T-helper 17 cell (primary cell): ENCODE results near the gene FGF13. TPM values are rescaled to one million over a fixed set of nuclear protein-coding genes. Genes with fewer than 3 reads are reported as not detected.

Experiments
- ATAC-seq: fragments of 150-1000 bp; cut with Tn5 transposase; 2 replicates; pipeline ENCODE4 v1.10.0; 2021; ENCODE audit warnings: mild to moderate bottlenecking, moderate library complexity
- DNase-seq, 3 donors: peaks; one replicate each; pipeline versions ENCODE4 v3.0.0 to v3.0.0-alpha.2; 2020 to 2021
- H3K9me3 ChIP-seq: one replicate; pipeline ENCODE4 v1.7.0; 2013; ENCODE audit warnings: low read length, mild to moderate bottlenecking; ENCODE audit not compliant: control insufficient read depth, poor library complexity, severe bottlenecking
- H3K27ac Mint-ChIP-seq: one replicate; pipeline ENCODE4 v1.8.0; 2022; ENCODE audit warnings: mild to moderate bottlenecking, moderate library complexity, mixed read lengths
- H3K27me3 Mint-ChIP-seq: one replicate; pipeline ENCODE4 v1.8.0; 2022; ENCODE audit warnings: mixed read lengths
- H3K36me3 Mint-ChIP-seq: one replicate; pipeline ENCODE4 v1.8.0; 2022; ENCODE audit warnings: low read depth, mixed read lengths
- H3K4me1 Mint-ChIP-seq: one replicate; pipeline ENCODE4 v1.8.0; 2022; ENCODE audit warnings: mild to moderate bottlenecking, mixed read lengths
- H3K4me3 Mint-ChIP-seq: one replicate; pipeline ENCODE4 v1.8.0; 2022; ENCODE audit warnings: mild to moderate bottlenecking, moderate library complexity, mixed read lengths
- total RNA-seq, 4 donors: library from RNA in 2 of 4; stranded (reverse) in 2 of 4; gene quantifications; one replicate each; pipeline ENCODE4 v1.2.3 and lab custom pipeline; 2022 to 2026

FGF13 gene
- total RNA-seq, 2 donors from 2014 or later = not detected

GRCh38 chrX:138709886-138710791, 1.4 kb downstream of the FGF13 start:
- Mint-ChIP-seq H3K36me3 (no peaks in the 10 kb centered on the region), H3K4me3 (no peak overlapping the region), H3K4me1 (no peaks in the 10 kb centered on the region), H3K27me3 (peaks cover 17% of the 10 kb centered on the region), H3K27ac (no peak overlapping the region)
- DNase-seq = no peak
- H3K9me3 ChIP-seq = no peaks in the 10 kb centered on the region
- no peak for ATAC-seq

GRCh38 chrX:138708268-138708667, 3.2 kb downstream of the FGF13 start:
- no peak for DNase-seq
- Mint-ChIP-seq H3K4me1 (no peaks in the 10 kb centered on the region), H3K27ac (no peak overlapping the region), H3K36me3 (no peaks in the 10 kb centered on the region), H3K27me3 (peaks cover 9% of the 10 kb centered on the region), H3K4me3 (no peak overlapping the region)
- no peaks in the 10 kb centered on the region for H3K9me3 ChIP-seq
- no peak for ATAC-seq

GRCh38 chrX:138704596-138704995, 6.9 kb downstream of the FGF13 start:
- no peaks in the 10 kb centered on the region for H3K4me1 Mint-ChIP-seq
- H3K9me3 ChIP-seq = no peaks in the 10 kb centered on the region
- no peaks in the 10 kb centered on the region for H3K27me3 Mint-ChIP-seq
- DNase-seq (no peak), ATAC-seq (no peak)
- no peak overlapping the region for H3K4me3 Mint-ChIP-seq
- H3K36me3 Mint-ChIP-seq = no peaks in the 10 kb centered on the region
- H3K27ac Mint-ChIP-seq = no peak overlapping the region

- H3K36me3 Mint-ChIP-seq = no peaks in the 10 kb centered on the region
- no peaks in the 10 kb centered on the region for H3K27me3 Mint-ChIP-seq
- H3K9me3 ChIP-seq = no peaks in the 10 kb centered on the region
- H3K27ac Mint-ChIP-seq = no peak overlapping the region
- DNase-seq (no peak), ATAC-seq (no peak)
- H3K4me1 Mint-ChIP-seq = no peaks in the 10 kb centered on the region
- no peak overlapping the region for H3K4me3 Mint-ChIP-seq
Observed at GRCh38 chrX:138704101-138704500, 7.4 kb downstream of the FGF13 start.

- ATAC-seq (no peak), DNase-seq (no peak)
- H3K27ac Mint-ChIP-seq = no peak overlapping the region
- H3K27me3 Mint-ChIP-seq = no peaks in the 10 kb centered on the region
- no peaks in the 10 kb centered on the region for H3K36me3 Mint-ChIP-seq
- no peaks in the 10 kb centered on the region for H3K9me3 ChIP-seq
- H3K4me3 Mint-ChIP-seq = no peak overlapping the region
- no peaks in the 10 kb centered on the region for H3K4me1 Mint-ChIP-seq
Observed at GRCh38 chrX:138692591-138692990, 18.9 kb downstream of the FGF13 start.

- Mint-ChIP-seq H3K36me3 (no peaks in the 10 kb centered on the region), H3K4me3 (no peak overlapping the region), H3K27me3 (no peaks in the 10 kb centered on the region), H3K4me1 (no peaks in the 10 kb centered on the region), H3K27ac (no peak overlapping the region)
- no peak for DNase-seq
- no peaks in the 10 kb centered on the region for H3K9me3 ChIP-seq
- ATAC-seq = no peak
Observed at GRCh38 chrX:138691186-138691585, 20.3 kb downstream of the FGF13 start.

- H3K4me1 Mint-ChIP-seq = no peaks in the 10 kb centered on the region
- no peak overlapping the region for H3K4me3 Mint-ChIP-seq
- ATAC-seq = no peak
Observed at GRCh38 chrX:138690591-138690990, 20.9 kb downstream of the FGF13 start.

GRCh38 chrX:138683600-138683999, 27.9 kb downstream of the FGF13 start:
- ATAC-seq (no peak), DNase-seq (no peak)
- H3K4me3 Mint-ChIP-seq = no peak overlapping the region
- H3K36me3 Mint-ChIP-seq = no peaks in the 10 kb centered on the region
- no peaks in the 10 kb centered on the region for H3K9me3 ChIP-seq
- H3K27ac Mint-ChIP-seq = no peak overlapping the region
- no peaks in the 10 kb centered on the region for H3K4me1 Mint-ChIP-seq
- no peaks in the 10 kb centered on the region for H3K27me3 Mint-ChIP-seq

More at GRCh38 chrX:138690591-138690990, 20.9 kb downstream of the FGF13 start:
- H3K27ac Mint-ChIP-seq = no peak overlapping the region
- DNase-seq = no peak
- H3K9me3 ChIP-seq = no peaks in the 10 kb centered on the region
- H3K27me3 Mint-ChIP-seq = no peaks in the 10 kb centered on the region
- no peaks in the 10 kb centered on the region for H3K36me3 Mint-ChIP-seq

- no peak overlapping the region for H3K4me3 Mint-ChIP-seq
- H3K9me3 ChIP-seq = no peaks in the 10 kb centered on the region
- ATAC-seq (no peak), DNase-seq (no peak)
- H3K36me3 Mint-ChIP-seq = no peaks in the 10 kb centered on the region
- no peaks in the 10 kb centered on the region for H3K4me1 Mint-ChIP-seq
- no peaks in the 10 kb centered on the region for H3K27me3 Mint-ChIP-seq
- H3K27ac Mint-ChIP-seq = no peak overlapping the region
Observed at GRCh38 chrX:138669693-138670092, 41.8 kb downstream of the FGF13 start.

GRCh38 chrX:138664466-138664865, 47.1 kb downstream of the FGF13 start:
- Mint-ChIP-seq H3K4me1 (no peaks in the 10 kb centered on the region), H3K4me3 (no peak overlapping the region), H3K27me3 (no peaks in the 10 kb centered on the region), H3K27ac (no peak overlapping the region), H3K36me3 (no peaks in the 10 kb centered on the region)
- DNase-seq (no peak), ATAC-seq (no peak)
- no peaks in the 10 kb centered on the region for H3K9me3 ChIP-seq

- DNase-seq (no peak), ATAC-seq (no peak)
- no peak overlapping the region for H3K4me3 Mint-ChIP-seq
- no peak overlapping the region for H3K27ac Mint-ChIP-seq
- H3K4me1 Mint-ChIP-seq = no peaks in the 10 kb centered on the region
- H3K27me3 Mint-ChIP-seq = no peaks in the 10 kb centered on the region
- no peaks in the 10 kb centered on the region for H3K9me3 ChIP-seq
- no peaks in the 10 kb centered on the region for H3K36me3 Mint-ChIP-seq
Observed at GRCh38 chrX:138664016-138664415, 47.5 kb downstream of the FGF13 start.

GRCh38 chrX:138651494-138651893, 60.0 kb downstream of the FGF13 start:
- ATAC-seq (no peak), DNase-seq (no peak)
- Mint-ChIP-seq H3K4me3 (no peak overlapping the region), H3K27me3 (no peaks in the 10 kb centered on the region), H3K36me3 (no peaks in the 10 kb centered on the region), H3K4me1 (no peaks in the 10 kb centered on the region), H3K27ac (no peak overlapping the region)
- H3K9me3 ChIP-seq = no peaks in the 10 kb centered on the region

- Mint-ChIP-seq H3K27ac (no peak overlapping the region), H3K4me3 (no peak overlapping the region), H3K4me1 (no peaks in the 10 kb centered on the region), H3K27me3 (no peaks in the 10 kb centered on the region), H3K36me3 (no peaks in the 10 kb centered on the region)
- DNase-seq = no peak
- ATAC-seq = no peak
- no peaks in the 10 kb centered on the region for H3K9me3 ChIP-seq
Observed at GRCh38 chrX:138648568-138648967, 62.9 kb downstream of the FGF13 start.

- no peaks in the 10 kb centered on the region for H3K4me1 Mint-ChIP-seq
- H3K27me3 Mint-ChIP-seq = no peaks in the 10 kb centered on the region
- H3K36me3 Mint-ChIP-seq = no peaks in the 10 kb centered on the region
- ATAC-seq (no peak), DNase-seq (no peak)
- no peaks in the 10 kb centered on the region for H3K9me3 ChIP-seq
- no peak overlapping the region for H3K4me3 Mint-ChIP-seq
- no peak overlapping the region for H3K27ac Mint-ChIP-seq
Observed at GRCh38 chrX:138638996-138639395, 72.5 kb downstream of the FGF13 start.
